ACC112 (cell line): ENCODE results near the gene NFIA.

Source experiments
- H2AFZ ChIP-seq: fragments of 200-600 bp; sonication (generic); one replicate; pipeline ENCODE4 v1.6.0; 2017; ENCODE audit warnings: antibody characterized with exemption, low read length; ENCODE audit not compliant: unreplicated experiment
- H3K27ac ChIP-seq: fragments of 200-600 bp; sonication (generic); 2 replicates; pipeline ENCODE4 v1.5.1; 2014; ENCODE audit warnings: low read depth, mild to moderate bottlenecking, antibody characterized with exemption, low read length, moderate library complexity
- H3K27me3 ChIP-seq: fragments of 200-600 bp; sonication (generic); 2 replicates; pipeline ENCODE4 v1.6.1; 2014; ENCODE audit warnings: mild to moderate bottlenecking, antibody characterized with exemption, low read length, moderate library complexity, mixed read lengths; ENCODE audit not compliant: insufficient read depth
- H3K36me3 ChIP-seq: fragments of 200-600 bp; sonication (generic); 2 replicates; pipeline ENCODE4 v1.6.1; 2016; ENCODE audit warnings: mild to moderate bottlenecking, antibody characterized with exemption, low read length, moderate library complexity, mixed read lengths; ENCODE audit not compliant: insufficient read depth
- H3K4me1 ChIP-seq: fragments of 200-600 bp; sonication (generic); one replicate; pipeline ENCODE4 v1.6.1; 2016; ENCODE audit warnings: low read length, mixed read lengths; ENCODE audit not compliant: insufficient read depth, unreplicated experiment, control insufficient read depth
- H3K4me3 ChIP-seq: fragments of 200-600 bp; sonication (generic); 2 replicates; pipeline ENCODE4 v1.5.1; 2014; ENCODE audit warnings: mild to moderate bottlenecking, low read depth, low read length
- H3K79me2 ChIP-seq: fragments of 200-600 bp; sonication (generic); one replicate; pipeline ENCODE4 v1.6.0; 2016; ENCODE audit warnings: low read length; ENCODE audit not compliant: control insufficient read depth, unreplicated experiment, insufficient read depth

Gene NFIA

DNA sequence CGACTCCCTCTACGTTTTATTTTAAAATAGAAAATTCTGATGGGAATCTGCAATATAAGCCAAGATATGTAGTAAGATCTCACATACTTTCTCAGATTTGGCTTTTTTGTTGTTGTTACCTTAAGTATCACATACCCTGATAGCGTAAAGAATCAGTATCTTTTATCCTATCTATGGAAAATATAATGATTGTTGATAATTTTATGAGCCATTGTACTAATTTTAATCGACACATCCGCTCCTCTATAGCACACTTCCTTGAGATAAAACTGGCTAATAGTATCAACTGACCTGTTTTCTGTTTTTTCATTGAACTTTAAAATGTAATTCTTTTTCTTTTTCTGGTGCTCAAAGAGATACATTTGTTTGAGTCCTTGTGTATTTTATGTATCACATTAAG lies 118.7 kb downstream of the NFIA start:
- peaks cover 24% of the 10 kb centered on the region for H3K79me2 ChIP-seq
- no peaks in the 10 kb centered on the region for H3K27me3 ChIP-seq
- no peak overlapping the region for H3K27ac ChIP-seq
- H3K4me3 ChIP-seq, result no peak overlapping the region
- H2AFZ ChIP-seq, result no peak overlapping the region
- H3K36me3 ChIP-seq, result no peaks in the 10 kb centered on the region
- H3K4me1 ChIP-seq, result peaks cover 9% of the 10 kb centered on the region

DNA sequence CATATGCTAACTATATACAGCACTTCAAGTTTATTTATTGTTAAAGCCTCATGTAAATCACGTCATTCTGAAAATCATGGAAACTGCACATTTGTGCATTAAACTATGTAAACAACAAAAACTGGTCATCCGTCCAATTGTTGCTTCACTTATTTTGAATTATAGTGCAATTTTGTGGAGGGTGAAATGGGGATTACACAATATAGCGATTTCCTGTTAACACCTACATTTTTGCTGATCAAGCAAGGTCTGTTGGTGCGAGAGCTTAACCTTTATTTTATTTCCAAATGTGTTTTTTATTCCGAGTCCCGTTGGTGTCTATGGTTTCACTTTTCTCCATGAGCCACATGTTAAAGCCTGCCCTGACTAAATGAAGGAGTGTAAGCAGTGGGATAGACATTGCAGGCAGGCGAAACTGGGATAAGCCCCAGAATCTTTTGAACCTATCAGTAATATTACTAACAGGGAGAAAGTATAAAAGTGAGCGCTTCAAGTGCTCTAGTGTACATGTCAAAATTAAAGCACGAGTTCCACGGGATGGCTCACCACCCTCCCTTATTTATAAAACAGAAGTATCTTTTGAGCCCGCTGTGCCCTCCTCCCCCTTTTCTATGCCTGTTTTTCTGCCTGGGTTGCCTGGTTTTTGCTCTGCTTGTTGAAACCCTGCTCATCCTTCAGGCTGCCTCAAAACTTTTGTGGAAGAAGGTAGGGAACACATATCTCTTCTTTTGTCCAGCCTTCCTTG lies 120.7 kb downstream of the NFIA start:
- Histone ChIP-seq H3K4me1 (peaks cover 10% of the 10 kb centered on the region), H3K4me3 (peak overlapping the region; percentile 73), H2AFZ (peak overlapping the region; percentile 79), H3K27ac (peak overlapping the region; percentile 3; the same call in 1 of the 2 replicates), H3K36me3 (no peaks in the 10 kb centered on the region), H3K27me3 (no peaks in the 10 kb centered on the region), H3K79me2 (peaks cover 24% of the 10 kb centered on the region)

DNA sequence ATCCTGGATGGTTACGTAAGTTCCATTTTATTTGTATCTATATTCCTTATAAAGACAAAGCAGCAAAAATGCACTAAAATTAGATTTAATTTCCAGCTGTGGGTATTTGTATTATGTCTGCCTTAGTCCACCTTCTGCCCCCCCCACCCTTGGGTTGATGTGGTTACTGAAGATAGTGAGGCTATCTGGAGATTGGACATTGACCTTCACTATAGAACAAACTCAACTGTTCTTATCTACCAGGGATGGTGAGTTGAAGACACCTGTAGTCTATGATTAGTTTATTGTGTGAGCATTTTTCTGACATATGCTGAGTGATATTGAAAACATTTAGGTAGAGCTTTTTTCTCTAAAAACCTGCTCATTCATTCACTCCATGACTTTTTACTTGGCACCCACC lies 122.2 kb downstream of the NFIA start:
- H2AFZ ChIP-seq, result no peak overlapping the region
- H3K27ac ChIP-seq, result no peak overlapping the region
- peaks cover 14% of the 10 kb centered on the region for H3K4me1 ChIP-seq
- peaks cover 19% of the 10 kb centered on the region for H3K79me2 ChIP-seq
- H3K36me3 ChIP-seq, result no peaks in the 10 kb centered on the region
- no peak overlapping the region for H3K4me3 ChIP-seq
- no peaks in the 10 kb centered on the region for H3K27me3 ChIP-seq

DNA sequence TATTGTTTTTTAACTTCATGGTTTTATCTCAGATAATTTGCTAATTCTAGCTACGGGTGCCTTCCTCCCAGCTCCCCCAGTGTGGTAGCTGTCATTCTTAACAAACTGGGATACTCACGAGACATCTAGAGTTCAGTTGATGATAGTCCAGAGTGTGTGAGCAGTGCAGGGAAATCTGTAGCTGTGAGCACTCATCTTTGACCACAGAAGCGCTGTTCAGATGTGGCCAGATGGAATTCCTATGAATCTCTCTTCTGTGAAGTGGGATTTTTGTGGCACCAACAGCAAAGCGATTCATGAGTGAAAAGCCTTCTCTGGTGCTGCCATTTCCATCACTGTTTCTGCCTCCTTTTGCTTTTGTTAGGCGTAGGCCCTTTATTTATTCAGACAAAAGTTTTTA lies 125.1 kb downstream of the NFIA start:
- H3K4me1 ChIP-seq, result peaks cover 10% of the 10 kb centered on the region
- H3K27me3 ChIP-seq, result no peaks in the 10 kb centered on the region
- H2AFZ ChIP-seq, result no peak overlapping the region
- H3K4me3 ChIP-seq, result no peak overlapping the region
- peaks cover 14% of the 10 kb centered on the region for H3K79me2 ChIP-seq
- no peak overlapping the region for H3K27ac ChIP-seq
- no peaks in the 10 kb centered on the region for H3K36me3 ChIP-seq

DNA sequence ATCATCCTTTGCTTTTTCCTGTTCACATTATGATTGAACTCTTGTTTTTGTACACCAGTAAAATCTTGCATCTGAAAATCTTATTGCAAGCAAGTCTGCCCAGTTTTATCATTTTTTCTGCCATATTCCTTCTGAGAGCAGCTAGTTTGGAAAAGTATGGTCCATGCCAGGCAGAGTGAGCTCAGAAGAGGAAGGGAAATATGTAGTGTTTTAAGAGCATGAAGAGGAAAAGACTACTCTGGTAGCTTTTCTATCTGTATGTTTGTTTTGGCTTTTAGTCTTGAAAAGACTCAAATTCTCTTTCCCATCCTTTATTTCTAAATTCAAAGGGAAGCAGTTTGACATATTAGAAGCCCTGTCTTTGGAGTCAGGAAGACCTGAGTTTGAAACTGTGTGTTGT lies 125.8 kb downstream of the NFIA start:
- Histone ChIP-seq H2AFZ (no peak overlapping the region), H3K4me1 (peaks cover 9% of the 10 kb centered on the region), H3K4me3 (no peak overlapping the region), H3K27me3 (no peaks in the 10 kb centered on the region), H3K79me2 (peaks cover 18% of the 10 kb centered on the region), H3K27ac (no peak overlapping the region), H3K36me3 (no peaks in the 10 kb centered on the region)

DNA sequence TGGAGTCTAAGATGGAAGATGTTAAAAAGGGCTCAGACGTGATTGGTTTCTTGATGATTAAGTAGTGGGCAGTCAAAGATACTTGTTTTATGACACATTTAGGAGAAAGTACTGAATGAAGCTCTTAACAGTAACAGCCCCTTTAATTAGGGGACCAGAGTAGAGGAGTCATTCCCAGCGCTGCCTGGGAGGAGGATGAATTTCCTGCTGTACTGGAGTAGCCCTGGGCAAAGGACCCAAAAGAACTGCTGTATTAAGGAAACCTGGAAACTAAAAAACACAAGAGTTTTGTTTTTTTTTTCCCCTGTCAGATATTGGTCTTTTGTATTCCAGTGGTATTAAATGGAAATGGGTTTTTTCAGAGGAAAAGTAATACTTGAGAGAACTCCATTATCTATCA lies 126.5 kb downstream of the NFIA start:
- Histone ChIP-seq H3K27ac (no peak overlapping the region), H3K4me3 (no peak overlapping the region), H3K79me2 (peaks cover 15% of the 10 kb centered on the region), H3K4me1 (peaks cover 4% of the 10 kb centered on the region), H3K36me3 (no peaks in the 10 kb centered on the region), H3K27me3 (no peaks in the 10 kb centered on the region), H2AFZ (no peak overlapping the region)

DNA sequence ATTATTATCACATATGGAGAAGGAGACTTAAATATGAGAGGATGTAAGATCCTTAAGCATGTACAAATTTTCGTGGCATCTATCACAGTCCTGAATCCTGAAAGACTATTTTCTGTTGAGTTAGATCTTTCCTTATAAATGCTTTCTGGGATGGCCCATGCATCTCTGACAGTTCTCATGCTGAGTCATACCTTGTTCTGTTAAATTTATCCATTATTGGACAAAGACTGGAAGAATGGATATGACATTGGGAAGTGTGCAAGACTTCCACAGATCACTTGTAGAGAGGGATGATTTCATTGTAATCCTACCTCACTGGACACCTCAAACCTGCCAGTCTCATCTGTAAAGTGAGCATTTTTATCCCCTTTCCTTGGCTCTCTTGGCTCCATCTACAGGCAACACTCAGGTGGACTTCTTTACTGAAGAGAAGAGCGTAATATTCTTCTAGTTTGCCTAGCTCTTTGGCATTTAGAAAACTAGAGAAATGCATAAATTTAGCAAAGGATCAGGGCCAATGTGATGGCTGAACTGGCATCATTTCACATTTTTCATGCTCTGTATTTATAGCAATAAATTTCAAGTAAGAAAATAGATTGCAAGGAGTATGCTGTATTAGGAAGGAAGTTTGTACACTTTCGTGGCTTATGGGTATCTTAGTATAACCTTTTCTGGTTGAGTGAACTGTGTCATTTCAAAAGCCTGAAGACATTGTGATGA lies 128.2 kb downstream of the NFIA start:
- Histone ChIP-seq H3K79me2 (peaks cover 10% of the 10 kb centered on the region), H3K27me3 (no peaks in the 10 kb centered on the region), H3K4me3 (no peak overlapping the region), H2AFZ (no peak overlapping the region), H3K27ac (no peak overlapping the region), H3K4me1 (peaks cover 4% of the 10 kb centered on the region), H3K36me3 (no peaks in the 10 kb centered on the region)

DNA sequence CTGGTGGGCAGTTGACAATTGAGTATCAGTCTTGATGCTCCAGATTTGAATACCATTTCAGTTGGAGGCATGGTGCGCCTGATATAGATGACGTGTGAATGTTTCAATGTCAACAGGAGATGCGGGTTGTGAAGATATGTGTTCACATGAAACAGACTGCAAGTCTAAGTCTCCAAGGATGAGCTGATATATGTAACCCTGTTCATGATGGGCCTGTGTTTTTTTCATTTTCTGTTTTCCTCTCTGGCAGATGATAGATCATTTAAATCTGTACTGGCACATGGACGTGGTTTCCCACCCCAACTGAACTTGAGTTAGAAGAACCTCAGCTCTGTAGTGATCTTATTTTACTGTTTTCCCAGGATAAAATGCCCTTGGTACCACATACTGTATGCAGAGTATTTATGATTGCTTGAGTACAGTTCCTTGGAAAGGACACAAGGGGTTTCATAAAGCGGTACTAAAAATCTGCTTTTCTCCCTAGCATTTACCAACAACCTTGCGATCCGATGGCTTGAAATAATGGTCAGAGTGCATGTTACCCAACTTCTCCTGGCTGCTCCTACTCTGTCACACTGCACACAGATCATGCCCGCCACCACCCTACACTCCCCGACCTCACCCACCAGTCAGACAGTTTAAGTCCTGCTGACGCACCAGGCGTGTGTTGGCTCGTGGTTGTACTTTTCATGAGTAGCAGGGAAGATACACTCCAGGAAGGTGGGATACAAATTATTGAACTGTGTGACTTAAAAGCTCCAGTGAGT lies 131.1 kb downstream of the NFIA start:
- Histone ChIP-seq H3K4me1 (no peaks in the 10 kb centered on the region), H3K79me2 (peaks cover 9% of the 10 kb centered on the region), H2AFZ (no peak overlapping the region), H3K27ac (no peak overlapping the region), H3K4me3 (no peak overlapping the region), H3K27me3 (no peaks in the 10 kb centered on the region), H3K36me3 (no peaks in the 10 kb centered on the region)

DNA sequence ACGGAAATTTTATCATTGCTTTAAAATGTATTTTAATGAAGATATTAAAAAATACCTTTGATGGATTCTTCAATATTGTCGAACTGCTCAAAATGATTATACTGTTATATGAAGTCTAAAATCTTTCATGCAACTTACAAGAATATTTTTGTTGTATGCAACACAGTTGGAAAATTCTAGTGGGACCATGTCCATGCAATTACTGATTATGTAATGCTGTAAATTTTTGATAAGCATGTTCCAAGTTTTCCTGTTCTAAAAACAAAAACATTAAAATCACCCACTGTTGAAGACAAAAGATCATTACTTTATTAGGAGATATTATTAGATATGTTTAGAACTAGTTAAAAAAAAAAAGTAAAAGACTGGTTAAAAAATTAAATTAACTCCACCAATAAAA lies 132.8 kb downstream of the NFIA start:
- Histone ChIP-seq H3K36me3 (no peaks in the 10 kb centered on the region), H3K27me3 (no peaks in the 10 kb centered on the region), H3K4me1 (peaks cover 1% of the 10 kb centered on the region), H3K27ac (no peak overlapping the region), H3K79me2 (peaks cover 9% of the 10 kb centered on the region), H2AFZ (no peak overlapping the region), H3K4me3 (no peak overlapping the region)

DNA sequence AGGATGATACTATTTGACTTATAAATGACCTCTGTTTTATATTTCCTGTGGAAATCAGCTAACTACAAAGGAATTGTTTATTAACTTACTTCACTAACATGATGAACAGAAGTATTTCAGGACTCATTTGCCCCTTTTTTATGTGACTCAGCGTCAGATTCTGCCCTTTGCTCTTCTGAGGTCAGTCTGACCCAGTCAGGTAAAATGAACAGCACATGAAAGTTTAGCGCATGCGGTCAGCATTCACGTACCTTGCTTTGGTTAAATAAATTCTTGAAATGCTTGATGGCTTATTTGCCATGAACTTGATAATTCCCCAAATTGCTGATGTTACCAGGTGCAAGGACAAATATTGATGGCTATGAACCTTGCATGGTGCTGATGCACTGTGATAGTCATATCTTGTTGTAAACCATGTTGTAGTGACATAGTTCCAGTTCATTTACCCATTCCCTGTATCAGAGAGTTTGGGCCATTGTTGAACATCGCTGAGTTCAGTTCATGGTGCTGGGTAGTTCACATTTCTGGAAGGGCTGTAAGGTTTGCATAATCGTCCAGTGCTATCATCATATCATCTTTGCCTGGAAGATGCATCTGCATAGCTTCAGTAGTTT lies 133.4 kb downstream of the NFIA start:
- no peak overlapping the region for H3K27ac ChIP-seq
- peaks cover 9% of the 10 kb centered on the region for H3K79me2 ChIP-seq
- H2AFZ ChIP-seq, result no peak overlapping the region
- H3K4me1 ChIP-seq, result peaks cover 8% of the 10 kb centered on the region
- no peaks in the 10 kb centered on the region for H3K27me3 ChIP-seq
- H3K36me3 ChIP-seq, result no peaks in the 10 kb centered on the region
- no peak overlapping the region for H3K4me3 ChIP-seq
